Spleen (tissue), 11 donors: ENCODE data around the gene PKM. TPM values are rescaled to one million over a fixed set of nuclear protein-coding genes. Genes with fewer than 3 reads are reported as not detected.

Source experiments
- DNase-seq: peaks from one replicate; pipeline ENCODE4 v3.0.0-alpha.2; 2020
- H3K27ac ChIP-seq, 8 donors: fragments of 200-600 bp; sonication (generic) in 7 of 8; 1 replicate in 4 of 8; 2 replicates in 4 of 8; pipeline versions ENCODE4 v1.5.0 to v1.8.0; 2016 to 2021; ENCODE audit warnings: inconsistent platforms in 4 of 8, mild to moderate bottlenecking in 4 of 8, moderate library complexity in 1 of 8
- H3K27me3 ChIP-seq, 7 donors: fragments of 200-600 bp; sonication (generic) in 6 of 7; replicated peaks in 1 of 7; 1 replicate in 4 of 7; 2 replicates in 3 of 7; pipeline versions ENCODE4 v1.5.0 to v1.8.0; 2016 to 2021; ENCODE audit warnings: inconsistent platforms in 3 of 7, mild to moderate bottlenecking in 1 of 7
- H3K36me3 ChIP-seq, 6 donors: fragments of 200-600 bp; sonication (generic) in 5 of 6; 1 replicate in 4 of 6; 2 replicates in 2 of 6; pipeline versions ENCODE4 v1.5.0 to v1.8.0; 2016 to 2021; ENCODE audit warnings: inconsistent platforms in 2 of 6
- H3K4me1 ChIP-seq, 6 donors: fragments of 200-600 bp; sonication (generic) in 5 of 6; 1 replicate in 3 of 6; 2 replicates in 3 of 6; pipeline versions ENCODE4 v1.5.0 to v1.8.0; 2016 to 2021; ENCODE audit warnings: inconsistent platforms in 3 of 6
- H3K4me3 ChIP-seq, 8 donors: fragments of 200-600 bp; sonication (generic) in 7 of 8; 1 replicate in 4 of 8; 2 replicates in 4 of 8; pipeline versions ENCODE4 v1.5.0 to v1.8.0; 2016 to 2021; ENCODE audit warnings: inconsistent platforms in 4 of 8, mild to moderate bottlenecking in 4 of 8, moderate library complexity in 2 of 8
- H3K9me3 ChIP-seq, 8 donors: fragments of 200-600 bp; sonication (generic) in 7 of 8; 1 replicate in 4 of 8; 2 replicates in 4 of 8; pipeline versions ENCODE4 v1.5.0 to v1.8.0; 2016 to 2021; ENCODE audit warnings: inconsistent platforms in 4 of 8
- CTCF ChIP-seq, 11 experiments: fragments of 200-600 bp in 7 of 11; fragments of 450-650 bp in 4 of 11; sonication (generic) in 4 of 11; IDR thresholded peaks in 8 of 11; conservative IDR thresholded peaks in 3 of 11; 1 replicate in 7 of 11; 2 replicates in 4 of 11; pipeline versions ENCODE4 v1.4.0 to v1.8.0; 2016 to 2021; ENCODE audit warnings: antibody characterized with exemption in 11 of 11, inconsistent platforms in 4 of 11, mild to moderate bottlenecking in 1 of 11
- POLR2A ChIP-seq, 3 donors: fragments of 450-650 bp; IDR thresholded peaks; one replicate each; pipeline ENCODE4 v1.5.1; 2017; ENCODE audit warnings: antibody characterized with exemption in 3 of 3, mild to moderate bottlenecking in 1 of 3
- POLR2AphosphoS5 ChIP-seq, 3 donors: sonication (generic); formaldehyde crosslinking; IDR thresholded peaks; one replicate each; pipeline ENCODE4 v1.5.1; 2017; ENCODE audit warnings: antibody characterized with exemption in 3 of 3
- WGBS, 5 donors: extraction: QIAGEN DNeasy Blood & Tissue Kit in 3 of 5; methylation state at CpG; one replicate each; pipeline versions ENCODE4 v1.1.5 to v1.1.7; 2013 to 2018; 5-methylcytosine and 5-hydroxymethylcytosine counted together
- intact Hi-C: fragments of 100-400 bp; cut with DNase I; formaldehyde crosslinking; loops from one replicate; pipeline ENCODE4 v1.15.0; 2023; ENCODE audit warnings: low total_unique reads
- polyA plus RNA-seq, 3 donors: library from polyadenylated mRNA; stranded (reverse); fragments of 200-250 nt; gene quantifications; one replicate each; pipeline ENCODE4 v1.2.1, GENCODE V29; 2013
- total RNA-seq, 7 donors: library from RNA; depleted of rRNA in 3 of 7; stranded (reverse); fragments of >200 nt in 3 of 7; fragmentation: NEBNext Ultra II Directional in 4 of 7; extraction: Animal tissue kit (Norgen Biotek cat#: 25700) in 4 of 7; gene quantifications; one replicate each; pipeline versions ENCODE4 v1.1.0 to v1.2.1, GENCODE V29; 2016 to 2021
- donor health status: healthy with polysubstance abuse.
- donor health status: DM: no; HTN: no; CAD: no; lungs with moderate emphysema.
- donor health status: DM: no; HTN: no; CAD: no.
- donor health status: Bipolar disorder and iron deficiency.
- donor health status: healthy.
- donor health status: DM: no; HTN: no; CAD: no.
- donor health status: DM: yes; HTN: yes; CAD: no.

Gene PKM
- total and polyA plus RNA-seq, 10 donors: 156 to 543 (median 347) TPM

GRCh38 chr15:72269739-72270138 lies 38.7 kb upstream of the PKM start:
- TF ChIP-seq CTCF (IDR thresholded peaks at IDR 0.05 in 8 of 11, conservative IDR thresholded peaks at IDR 0.05 in 3 of 11) (no peak), POLR2A (IDR thresholded peaks at IDR 0.05) (no peak), POLR2AphosphoS5 (IDR thresholded peaks at IDR 0.05) (no peak)
- peaks cover 11 to 40% (median 33%) of the 10 kb centered on the region in 6 donors for H3K4me1 ChIP-seq
- H3K4me3 ChIP-seq: no peak overlapping the region
- WGBS, 5 donors: 93 to 95% (median 94%) methylated on average over 4 of the region's 4 CpGs
- H3K36me3 ChIP-seq: peaks cover 4 to 54% (median 41%) of the 10 kb centered on the region in 6 donors
- no peaks in the 10 kb centered on the region for H3K27me3 ChIP-seq
- H3K27ac ChIP-seq: no peak overlapping the region
- no peak for DNase-seq
- H3K9me3 ChIP-seq: no peaks in the 10 kb centered on the region
- intact Hi-C loops: loop anchor here (5.0 kb wide), 1 partner anchor 37 kb away; the partner anchor contains the start of gene PKM

- TF ChIP-seq CTCF (IDR thresholded peaks at IDR 0.05 in 8 of 11, conservative IDR thresholded peaks at IDR 0.05 in 3 of 11) (no peak), POLR2A (IDR thresholded peaks at IDR 0.05) (no peak), POLR2AphosphoS5 (IDR thresholded peaks at IDR 0.05) (no peak)
- H3K27ac ChIP-seq: no peak overlapping the region
- intact Hi-C loops: no loop called here
- peaks cover 0 to 8% (median 5%) of the 10 kb centered on the region in 6 donors for H3K4me1 ChIP-seq
- H3K36me3 ChIP-seq: peaks cover 7 to 100% (median 88%) of the 10 kb centered on the region in 6 donors
- no peak for DNase-seq
- no peak overlapping the region for H3K4me3 ChIP-seq
- no peaks in the 10 kb centered on the region for H3K27me3 ChIP-seq
- 84 to 95% (median 91%) methylated on average over 5 of the region's 5 CpGs for WGBS, 5 donors
- H3K9me3 ChIP-seq: no peaks in the 10 kb centered on the region
Observed at GRCh38 chr15:72265031-72265430, 34.0 kb upstream of the PKM start.

GRCh38 chr15:72252663-72253299 lies 21.8 kb upstream of the PKM start:
- Histone ChIP-seq H3K27me3 (no peaks in the 10 kb centered on the region), H3K9me3 (no peaks in the 10 kb centered on the region), H3K4me3 (no peak overlapping the region), H3K27ac (no peak overlapping the region), H3K4me1 (no peaks in the 10 kb centered on the region), H3K36me3 (peaks cover 5 to 100% (median 93%) of the 10 kb centered on the region in 6 donors)
- TF ChIP-seq POLR2AphosphoS5 (IDR thresholded peaks at IDR 0.05) (no peak), POLR2A (IDR thresholded peaks at IDR 0.05) (no peak), CTCF (IDR thresholded peaks at IDR 0.05 in 8 of 11, conservative IDR thresholded peaks at IDR 0.05 in 3 of 11) (no peak)
- intact Hi-C loops: no loop called here
- WGBS, 5 donors: 93 to 98% (median 95%) methylated on average over 10 of the region's 10 CpGs
- no peak for DNase-seq

GRCh38 chr15:72249142-72249810 lies 18.3 kb upstream of the PKM start:
- H3K9me3 ChIP-seq: no peaks in the 10 kb centered on the region
- peaks cover 2 to 100% (median 78%) of the 10 kb centered on the region in 6 donors for H3K36me3 ChIP-seq
- intact Hi-C loops: no loop called here
- no peak overlapping the region for H3K4me3 ChIP-seq
- TF ChIP-seq POLR2A (IDR thresholded peaks at IDR 0.05) (no peak), POLR2AphosphoS5 (IDR thresholded peaks at IDR 0.05) (no peak), CTCF (IDR thresholded peaks at IDR 0.05 in 8 of 11, conservative IDR thresholded peaks at IDR 0.05 in 3 of 11) (no peak)
- no peak for DNase-seq
- H3K27me3 ChIP-seq: no peaks in the 10 kb centered on the region
- no peak overlapping the region for H3K27ac ChIP-seq
- WGBS, 5 donors: 65 to 78% (median 77%) methylated on average over 3 of the region's 3 CpGs
- no peaks in the 10 kb centered on the region for H3K4me1 ChIP-seq
